AG09319 (cell line): ENCODE data around the gene PYCARD.

Experiments used
- DNase-seq: peaks from one replicate; pipeline ENCODE4 v3.0.0-alpha.2; 2010; ENCODE audit warnings: low read depth; ENCODE audit errors: extremely low read depth
- CTCF ChIP-seq: IDR thresholded peaks from 2 replicates; pipeline ENCODE4 v1.5.1; 2011; ENCODE audit warnings: low read depth, mild to moderate bottlenecking, inconsistent platforms, low read length, moderate library complexity

PYCARD gene

GRCh38 chr16:31191697-31192428 is 10.7 kb downstream of the PYCARD start:
- TF ChIP-seq CTCF, result no peak

GRCh38 chr16:31190818-31191444 is 11.6 kb downstream of the PYCARD start:
- no peak for TF ChIP-seq CTCF
- no peak for DNase-seq

More at GRCh38 chr16:31191697-31192428, 10.7 kb downstream of the PYCARD start:
- no peak for DNase-seq

- no peak for TF ChIP-seq CTCF
- DNase-seq, result no peak
Measured at GRCh38 chr16:31190061-31190460, 12.5 kb downstream of the PYCARD start.

GRCh38 chr16:31189412-31189778 is 13.2 kb downstream of the PYCARD start:
- no peak for TF ChIP-seq CTCF
- DNase-seq, result no peak

- DNase-seq, result no peak
Measured at GRCh38 chr16:31188450-31189411, 13.8 kb downstream of the PYCARD start.

GRCh38 chr16:31187808-31188189 is 14.8 kb downstream of the PYCARD start:
- no peak for DNase-seq
- TF ChIP-seq CTCF, result no peak

More at GRCh38 chr16:31188450-31189411, 13.8 kb downstream of the PYCARD start:
- TF ChIP-seq CTCF, result no peak
